ENCODE measurements around the gene COL6A2.

COL6A2 gene

DNA sequence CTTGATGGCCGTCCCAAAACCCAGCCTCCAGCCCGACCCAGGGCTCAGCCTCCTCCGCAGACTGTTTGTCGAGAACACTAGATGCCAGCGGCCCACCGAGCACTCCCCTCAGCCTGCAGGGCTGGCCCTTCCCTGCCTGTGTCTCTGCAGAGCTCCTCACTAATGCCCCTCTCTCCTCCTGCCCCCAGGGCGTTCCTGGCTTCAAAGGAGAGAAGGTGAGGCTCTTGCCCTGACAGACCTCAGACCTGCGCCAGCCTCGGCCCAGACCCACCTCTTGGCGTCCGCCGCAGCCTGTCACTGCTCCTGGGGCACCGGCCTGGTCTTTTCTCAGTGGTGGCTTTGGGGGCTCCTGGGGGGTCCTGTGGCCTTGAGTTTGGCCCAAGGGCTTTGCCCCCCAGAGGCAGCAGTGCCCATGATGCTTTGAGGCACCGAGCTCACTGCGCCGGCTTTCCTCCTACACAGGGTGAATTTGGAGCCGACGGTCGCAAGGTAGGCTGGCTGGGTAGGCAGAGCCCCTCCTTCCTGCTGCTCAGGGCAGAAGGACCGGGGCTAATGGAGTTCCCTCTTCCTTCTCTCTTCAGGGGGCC, 18.4 kb downstream of the COL6A2 start:
- DNase-seq = peak; percentile 10

DNA sequence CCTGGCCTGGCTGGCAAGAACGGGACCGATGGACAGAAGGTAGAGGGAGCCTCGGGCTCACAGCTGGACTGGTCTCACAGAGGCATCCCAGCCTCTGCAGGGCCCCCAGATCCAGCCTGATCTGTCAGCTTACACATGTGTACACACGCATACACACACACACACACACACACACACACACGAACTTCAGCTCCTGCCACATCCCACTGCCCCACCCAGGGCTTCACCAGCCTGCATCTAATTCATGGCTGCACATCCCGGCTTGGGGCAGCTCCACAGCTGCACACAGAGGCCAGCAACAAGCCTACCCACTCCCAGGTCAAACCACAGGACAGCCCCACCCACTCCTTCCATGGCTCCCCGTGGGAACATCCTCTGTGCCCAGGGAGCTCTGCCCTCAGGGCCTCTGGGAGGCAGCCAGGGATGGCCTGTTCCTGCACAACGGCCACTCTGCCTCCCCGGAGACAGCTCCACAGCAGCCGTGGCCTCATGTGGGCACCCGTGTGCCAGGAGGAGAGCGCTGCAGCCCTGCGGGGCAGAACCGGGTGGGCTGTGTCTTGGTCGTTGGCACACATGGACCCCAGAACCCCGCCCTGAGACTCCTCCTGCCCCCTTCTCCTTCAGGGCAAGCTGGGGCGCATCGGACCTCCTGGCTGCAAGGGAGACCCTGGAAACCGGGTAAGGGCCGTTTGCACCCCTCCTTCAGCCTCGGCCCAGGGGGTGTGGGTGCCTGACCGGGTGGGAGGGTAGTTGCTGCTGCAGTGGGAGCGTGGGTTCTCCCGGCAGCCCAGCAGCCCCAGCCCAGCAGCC, 19.1 kb downstream of the COL6A2 start:
- DNase-seq = peak; percentile 10

DNA sequence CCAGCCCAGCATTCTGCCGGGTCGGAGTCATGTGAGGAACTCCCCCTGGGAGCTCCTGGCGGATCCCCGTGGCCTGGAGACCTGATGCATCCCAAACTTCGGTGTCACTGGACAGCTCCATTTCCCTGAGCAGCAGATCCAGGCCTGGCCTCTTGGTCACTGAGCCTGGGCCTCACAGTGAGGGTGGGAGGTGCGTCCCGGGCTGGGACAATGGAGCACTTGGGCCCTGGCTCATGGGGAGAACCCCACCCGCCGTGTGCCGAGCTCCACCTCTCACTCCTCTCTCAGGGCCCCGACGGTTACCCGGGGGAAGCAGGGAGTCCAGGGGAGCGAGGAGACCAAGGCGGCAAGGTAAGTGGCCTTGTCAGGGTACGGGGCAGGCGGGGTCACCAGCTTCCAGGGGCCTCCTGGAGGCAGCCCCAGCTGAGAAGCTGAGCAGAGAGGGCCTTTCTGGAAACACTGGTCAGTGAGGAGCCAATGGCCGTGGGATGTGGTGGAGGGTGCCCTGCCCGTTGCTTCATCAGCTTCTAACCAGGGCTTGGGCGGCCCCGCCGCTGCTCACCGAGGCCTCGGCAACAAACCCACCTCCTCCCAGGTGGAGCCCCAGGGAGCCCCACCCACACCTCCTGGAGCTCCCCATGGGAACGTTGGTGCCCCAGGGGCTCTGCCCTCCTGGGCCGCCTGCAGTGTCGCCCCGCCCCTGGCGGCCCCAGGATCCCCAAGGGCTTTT, 19.8 kb downstream of the COL6A2 start:
- DNase-seq = peak; percentile 16

DNA sequence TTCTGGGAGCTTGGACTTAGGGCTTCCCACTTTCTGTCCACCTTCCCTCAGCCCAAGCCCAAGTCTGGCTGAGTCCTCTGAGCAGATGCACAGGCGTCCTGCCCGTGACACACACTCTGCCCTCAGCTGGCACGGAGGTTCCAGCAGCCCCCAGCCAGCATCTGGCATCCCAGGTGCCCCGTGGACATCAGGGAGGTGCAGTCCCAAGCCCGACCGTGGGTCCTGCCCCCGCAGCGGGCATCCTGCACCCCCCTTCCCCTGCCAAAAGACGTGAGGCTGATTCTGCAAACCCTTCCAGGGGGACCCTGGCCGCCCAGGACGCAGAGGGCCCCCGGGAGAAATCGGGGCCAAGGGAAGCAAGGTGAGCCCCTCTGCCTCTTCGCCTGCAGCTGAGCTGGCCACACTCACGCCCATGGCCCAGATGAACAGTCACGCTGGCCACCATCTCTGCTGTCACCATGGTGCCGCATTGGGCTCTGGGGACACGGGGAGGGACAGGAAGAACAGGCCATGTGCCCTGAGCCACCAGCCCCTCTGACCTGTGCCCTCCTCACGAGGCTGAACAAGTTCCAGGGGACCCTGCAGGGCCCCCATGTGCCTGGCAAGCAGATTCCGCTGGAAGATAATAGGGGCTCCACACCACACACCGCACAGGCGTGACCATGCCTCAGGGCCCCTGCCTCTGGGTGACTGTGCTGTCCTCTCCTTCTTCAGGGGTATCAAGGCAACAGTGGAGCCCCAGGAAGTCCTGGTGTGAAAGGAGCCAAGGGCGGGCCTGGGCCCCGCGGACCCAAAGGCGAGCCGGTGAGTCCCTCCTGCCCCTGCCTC, 20.6 kb downstream of the COL6A2 start:
- DNase-seq = peak; percentile 11

DNA sequence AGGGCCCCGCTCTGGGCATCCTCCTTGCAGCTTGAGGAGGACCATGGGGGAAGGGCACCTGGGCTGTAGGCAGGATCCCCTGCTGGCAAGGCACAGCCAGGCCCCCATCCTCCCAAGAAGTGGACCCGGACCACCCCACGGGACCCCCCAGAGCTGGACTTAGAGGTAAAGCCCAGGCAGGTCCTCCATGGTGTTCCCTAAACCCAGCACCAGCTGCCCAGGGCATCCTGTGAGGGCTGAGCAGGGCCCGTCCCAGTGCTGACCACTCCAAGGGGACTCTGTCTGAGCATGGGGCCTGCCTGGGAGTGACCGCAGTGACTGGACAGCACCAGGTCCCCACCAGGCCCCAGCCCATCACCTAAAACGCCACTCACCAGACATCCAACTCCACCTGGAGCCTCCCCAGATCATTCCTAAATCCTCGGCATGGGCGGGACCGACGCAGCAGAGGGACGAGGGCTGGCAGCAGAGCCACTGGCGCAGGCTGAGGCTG, 21.3 kb downstream of the COL6A2 start:
- DNase-seq = peak; percentile 9

DNA sequence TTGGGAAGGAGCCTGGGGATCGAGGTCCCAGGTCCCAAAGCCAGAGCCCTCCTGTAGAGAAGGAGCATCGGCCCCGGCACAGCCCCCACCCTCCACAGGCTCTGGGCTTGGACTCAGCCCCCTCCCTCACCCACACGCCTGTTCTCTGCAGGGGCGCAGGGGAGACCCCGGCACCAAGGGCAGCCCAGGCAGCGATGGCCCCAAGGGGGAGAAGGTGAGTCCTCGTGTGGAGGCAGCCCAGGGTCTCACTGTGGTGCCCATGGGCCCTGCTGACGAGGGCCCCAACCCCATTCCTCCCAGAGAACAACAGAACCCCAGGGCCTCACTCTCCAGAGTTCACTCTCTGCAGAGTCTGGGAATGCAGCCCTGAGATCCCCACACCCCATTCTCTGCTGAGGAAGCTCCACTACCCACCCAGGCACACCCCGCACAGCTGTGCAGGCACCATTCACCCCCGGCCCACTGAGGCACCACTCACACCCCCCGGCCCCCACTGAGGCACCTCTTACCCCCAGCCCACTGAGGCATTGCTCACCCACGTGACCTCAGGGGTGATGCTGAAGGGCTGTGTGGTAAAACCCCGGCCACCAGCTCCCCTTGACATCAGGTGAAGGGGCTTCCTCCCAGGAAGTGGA, 21.8 kb downstream of the COL6A2 start:
- DNase-seq = peak; percentile 12

DNA sequence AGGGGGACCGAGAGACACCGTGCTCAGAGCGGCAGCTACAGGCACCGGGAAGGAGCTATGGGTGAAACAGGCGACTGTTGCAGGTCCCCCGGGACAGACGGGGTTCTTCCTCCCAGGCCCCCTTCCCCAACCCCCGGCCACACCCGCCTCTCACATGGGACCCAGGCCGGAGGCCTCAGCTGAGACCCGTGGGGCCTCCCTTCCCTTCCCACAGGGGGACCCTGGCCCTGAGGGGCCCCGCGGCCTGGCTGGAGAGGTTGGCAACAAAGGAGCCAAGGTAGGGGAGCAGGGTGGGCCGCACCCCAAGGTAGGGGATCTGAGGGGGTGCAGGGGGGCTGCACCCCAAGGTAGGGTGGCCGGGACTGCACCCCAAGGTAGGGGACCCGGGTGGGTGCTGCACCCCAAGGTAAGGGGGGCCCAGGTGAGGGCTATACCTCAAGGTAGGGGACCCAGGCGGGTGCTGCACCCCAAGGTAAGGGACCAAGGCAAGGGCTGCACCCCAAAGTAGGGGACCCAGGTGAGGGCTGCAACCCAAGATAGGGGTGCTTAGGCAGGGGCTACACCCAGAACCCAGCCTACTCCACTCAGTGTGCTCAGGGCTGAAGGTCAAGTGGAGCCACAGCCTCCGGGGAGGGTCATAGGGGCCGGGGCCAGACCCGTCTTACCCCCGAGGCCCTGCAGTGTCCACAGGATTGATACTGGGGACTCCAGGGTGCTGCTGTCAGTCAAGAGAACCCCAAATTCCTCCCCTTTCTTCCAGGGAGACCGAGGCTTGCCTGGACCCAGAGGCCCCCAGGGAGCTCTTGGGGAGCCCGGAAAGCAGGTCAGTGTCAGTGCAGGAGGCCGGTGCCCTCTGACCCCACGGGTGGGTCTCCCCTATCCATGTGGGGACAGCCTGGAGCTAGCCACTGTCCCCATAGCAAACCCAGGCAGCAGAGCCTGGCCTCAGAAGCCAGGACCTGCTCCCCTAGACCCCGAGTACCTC, 22.7 kb downstream of the COL6A2 start:
- DNase-seq = peak; percentile 6

DNA sequence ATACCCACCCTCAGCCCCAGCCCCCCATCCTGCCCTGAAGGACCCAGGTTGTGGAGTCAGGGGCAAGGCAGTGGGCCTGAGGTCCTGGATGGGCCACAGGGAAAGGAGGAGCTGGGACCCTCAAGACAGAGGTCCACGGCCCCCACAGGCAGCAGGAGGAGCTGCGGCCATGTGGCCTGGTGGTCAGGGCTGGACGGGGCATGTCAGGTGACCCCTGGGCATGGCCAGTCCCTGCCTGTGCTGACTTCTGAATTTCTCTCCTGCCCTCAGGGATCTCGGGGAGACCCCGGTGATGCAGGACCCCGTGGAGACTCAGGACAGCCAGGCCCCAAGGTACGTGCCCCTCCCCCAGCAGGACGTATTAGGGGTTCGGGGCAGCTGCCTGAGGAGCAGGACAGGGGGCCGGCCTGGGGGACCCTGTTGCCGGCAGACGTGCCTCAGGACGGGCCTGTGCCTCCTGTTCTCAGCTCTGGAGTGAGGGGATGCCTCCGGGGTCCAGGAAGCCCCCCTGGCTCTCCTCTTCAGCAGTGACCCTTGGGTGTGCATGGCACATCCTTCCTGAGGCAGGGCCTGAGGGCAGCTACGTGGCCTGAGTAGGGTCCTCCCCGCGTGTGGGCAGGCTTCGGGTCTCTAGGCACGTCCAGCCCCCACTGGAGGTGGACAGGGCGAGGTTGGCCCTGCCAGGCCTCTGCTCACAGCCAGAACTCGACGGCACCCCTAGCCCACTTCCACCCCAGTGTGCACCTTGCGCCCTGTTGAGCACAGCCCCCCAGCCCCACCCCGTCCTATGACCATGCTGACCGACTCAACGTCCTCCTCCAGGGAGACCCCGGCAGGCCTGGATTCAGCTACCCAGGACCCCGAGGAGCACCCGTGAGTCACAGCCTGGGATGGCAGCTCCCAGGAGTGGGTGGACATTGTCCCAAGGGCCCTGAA, 23.6 kb downstream of the COL6A2 start:
- peak; percentile 8 for DNase-seq

DNA sequence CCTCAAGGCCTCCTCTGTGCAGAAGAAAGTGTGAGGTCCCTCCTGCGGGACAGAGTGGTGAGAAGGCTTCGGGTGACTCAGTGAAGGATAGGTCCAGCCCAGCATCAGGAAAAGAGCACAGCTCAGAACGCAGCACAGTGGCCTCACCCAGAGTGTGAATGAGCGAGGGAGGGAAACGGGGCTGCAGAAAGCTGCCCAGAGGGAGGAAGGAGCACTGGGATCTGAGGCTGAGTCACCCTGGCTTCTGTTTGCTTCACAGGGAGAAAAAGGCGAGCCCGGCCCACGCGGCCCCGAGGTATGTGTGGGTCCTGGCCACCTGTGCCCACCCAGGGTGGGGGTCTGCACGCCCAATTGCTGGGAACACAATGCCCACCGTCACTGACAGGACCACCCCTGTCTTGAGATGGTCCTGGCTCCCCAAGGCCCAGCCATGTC, 24.3 kb downstream of the COL6A2 start:
- peak; percentile 6 for DNase-seq

DNA sequence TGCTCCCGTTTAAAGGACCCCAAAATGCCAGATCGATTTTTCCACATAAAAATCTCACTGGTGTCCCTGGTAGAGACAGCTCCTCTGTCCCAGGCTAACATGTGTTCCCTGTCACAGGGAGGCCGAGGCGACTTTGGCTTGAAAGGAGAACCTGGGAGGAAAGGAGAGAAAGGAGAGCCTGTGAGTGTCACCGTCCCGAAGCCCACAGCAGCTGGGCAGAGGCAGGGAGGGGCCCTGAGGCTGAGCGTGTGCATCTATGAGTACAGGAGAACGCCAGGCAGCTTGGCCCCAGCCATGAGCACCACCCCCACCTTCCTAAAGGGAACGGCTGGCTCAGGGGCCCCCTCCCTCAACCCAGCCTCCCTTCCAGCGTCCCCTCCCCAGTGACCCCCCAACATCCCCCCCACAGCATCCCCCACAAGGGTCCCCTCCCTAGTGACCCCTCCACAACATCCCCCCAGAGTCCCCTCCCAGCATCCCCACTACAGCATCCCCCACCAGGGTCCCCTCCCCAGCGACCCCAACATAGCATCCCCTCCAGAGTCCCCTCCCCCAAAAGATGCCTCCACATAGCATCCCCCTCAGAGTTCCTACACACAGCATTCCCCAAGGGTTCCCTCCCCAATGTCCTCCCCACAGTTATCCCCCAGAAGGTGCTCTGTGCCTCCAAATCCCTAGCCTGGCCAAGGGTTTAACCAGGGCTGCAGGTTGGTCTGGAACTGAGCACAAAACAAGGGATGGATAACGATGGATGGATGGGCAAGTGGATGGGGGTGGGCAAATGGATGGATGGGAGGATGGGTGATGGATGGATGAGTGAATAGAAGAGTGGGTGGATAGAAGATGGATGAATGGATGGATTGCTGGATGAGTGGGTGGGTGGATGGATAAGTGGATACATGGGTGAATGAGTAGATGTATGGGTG, 25.1 kb downstream of the COL6A2 start:
- no peak for DNase-seq

DNA sequence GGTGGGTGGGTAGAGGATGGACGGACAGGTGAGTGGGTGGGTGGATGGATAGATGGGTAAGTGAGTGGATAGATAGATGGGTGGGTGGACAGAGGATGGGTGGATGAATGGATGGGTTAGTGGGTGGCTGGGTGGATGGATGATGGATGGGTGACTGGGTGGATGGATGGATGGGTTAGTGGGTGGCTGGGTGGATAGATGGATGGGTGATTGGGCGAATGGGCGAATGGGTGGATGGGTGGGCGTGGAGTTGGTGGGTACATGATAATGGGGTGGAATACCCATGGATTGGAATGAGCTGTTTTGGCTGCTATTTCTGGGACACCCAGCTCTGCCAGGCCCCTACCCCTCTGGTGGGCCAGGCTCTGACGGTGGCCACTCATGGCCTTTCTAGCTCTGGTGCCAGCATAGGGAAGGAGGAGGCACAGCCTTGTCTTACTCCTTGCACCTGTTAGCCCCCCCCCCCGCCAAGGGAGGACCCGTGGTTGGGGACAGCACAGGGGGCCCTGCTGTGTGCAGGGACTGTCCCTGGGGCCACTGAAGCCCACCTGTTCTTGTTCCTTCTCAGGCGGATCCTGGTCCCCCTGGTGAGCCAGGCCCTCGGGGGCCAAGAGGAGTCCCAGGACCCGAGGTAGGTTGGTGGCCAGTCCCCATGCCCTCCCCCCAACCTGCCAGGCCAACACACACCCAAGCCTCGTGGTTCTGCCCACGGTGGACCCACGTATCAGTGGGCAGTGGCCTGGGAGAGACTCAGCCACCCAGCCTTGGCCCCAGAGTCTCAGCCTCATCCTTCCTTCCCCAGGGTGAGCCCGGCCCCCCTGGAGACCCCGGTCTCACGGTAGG, 26.4 kb downstream of the COL6A2 start:
- peak; percentile 10 for DNase-seq

DNA sequence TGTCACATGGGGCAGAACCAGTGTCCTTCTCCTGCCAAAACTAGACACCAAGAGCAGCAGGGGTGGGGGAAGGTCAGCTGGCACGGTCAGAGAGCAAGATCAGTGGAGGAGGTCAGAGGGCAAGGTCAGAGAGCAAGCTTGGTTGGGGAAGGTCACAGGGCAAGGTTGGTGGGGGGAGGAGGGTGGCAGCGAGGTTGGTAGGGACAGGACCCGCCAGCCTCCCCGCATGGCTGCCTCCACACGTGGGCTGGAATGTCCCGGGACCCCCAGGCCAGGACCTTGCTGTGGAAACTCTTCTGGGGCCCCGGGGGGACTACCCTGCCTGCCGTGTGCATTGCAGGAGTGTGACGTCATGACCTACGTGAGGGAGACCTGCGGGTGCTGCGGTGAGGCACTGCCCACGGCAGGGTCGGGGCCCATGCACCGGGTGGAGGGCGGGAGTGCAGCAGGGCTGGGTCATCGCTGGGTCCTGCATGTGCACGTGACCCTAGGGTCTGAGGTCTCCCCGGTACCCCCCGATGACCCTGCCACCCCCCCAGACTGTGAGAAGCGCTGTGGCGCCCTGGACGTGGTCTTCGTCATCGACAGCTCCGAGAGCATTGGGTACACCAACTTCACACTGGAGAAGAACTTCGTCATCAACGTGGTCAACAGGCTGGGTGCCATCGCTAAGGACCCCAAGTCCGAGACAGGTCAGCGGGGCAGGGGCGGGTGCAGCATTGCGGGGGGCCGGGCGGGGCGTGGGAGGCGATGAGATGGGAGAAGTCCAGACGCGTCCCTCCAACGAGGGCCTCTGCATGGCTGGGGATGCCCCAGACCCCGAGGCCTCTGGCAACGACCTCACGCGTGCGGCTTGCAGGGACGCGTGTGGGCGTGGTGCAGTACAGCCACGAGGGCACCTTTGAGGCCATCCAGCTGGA, 27.3 kb downstream of the COL6A2 start:
- peak; percentile 14 for DNase-seq

DNA sequence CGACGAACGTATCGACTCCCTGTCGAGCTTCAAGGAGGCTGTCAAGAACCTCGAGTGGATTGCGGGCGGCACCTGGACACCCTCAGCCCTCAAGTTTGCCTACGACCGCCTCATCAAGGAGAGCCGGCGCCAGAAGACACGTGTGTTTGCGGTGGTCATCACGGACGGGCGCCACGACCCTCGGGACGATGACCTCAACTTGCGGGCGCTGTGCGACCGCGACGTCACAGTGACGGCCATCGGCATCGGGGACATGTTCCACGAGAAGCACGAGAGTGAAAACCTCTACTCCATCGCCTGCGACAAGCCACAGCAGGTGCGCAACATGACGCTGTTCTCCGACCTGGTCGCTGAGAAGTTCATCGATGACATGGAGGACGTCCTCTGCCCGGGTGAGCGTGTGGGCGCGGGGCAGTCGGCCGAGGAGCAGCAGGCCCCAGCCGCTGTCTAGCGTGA, 28.0 kb downstream of the COL6A2 start:
- DNase-seq = no peak

DNA sequence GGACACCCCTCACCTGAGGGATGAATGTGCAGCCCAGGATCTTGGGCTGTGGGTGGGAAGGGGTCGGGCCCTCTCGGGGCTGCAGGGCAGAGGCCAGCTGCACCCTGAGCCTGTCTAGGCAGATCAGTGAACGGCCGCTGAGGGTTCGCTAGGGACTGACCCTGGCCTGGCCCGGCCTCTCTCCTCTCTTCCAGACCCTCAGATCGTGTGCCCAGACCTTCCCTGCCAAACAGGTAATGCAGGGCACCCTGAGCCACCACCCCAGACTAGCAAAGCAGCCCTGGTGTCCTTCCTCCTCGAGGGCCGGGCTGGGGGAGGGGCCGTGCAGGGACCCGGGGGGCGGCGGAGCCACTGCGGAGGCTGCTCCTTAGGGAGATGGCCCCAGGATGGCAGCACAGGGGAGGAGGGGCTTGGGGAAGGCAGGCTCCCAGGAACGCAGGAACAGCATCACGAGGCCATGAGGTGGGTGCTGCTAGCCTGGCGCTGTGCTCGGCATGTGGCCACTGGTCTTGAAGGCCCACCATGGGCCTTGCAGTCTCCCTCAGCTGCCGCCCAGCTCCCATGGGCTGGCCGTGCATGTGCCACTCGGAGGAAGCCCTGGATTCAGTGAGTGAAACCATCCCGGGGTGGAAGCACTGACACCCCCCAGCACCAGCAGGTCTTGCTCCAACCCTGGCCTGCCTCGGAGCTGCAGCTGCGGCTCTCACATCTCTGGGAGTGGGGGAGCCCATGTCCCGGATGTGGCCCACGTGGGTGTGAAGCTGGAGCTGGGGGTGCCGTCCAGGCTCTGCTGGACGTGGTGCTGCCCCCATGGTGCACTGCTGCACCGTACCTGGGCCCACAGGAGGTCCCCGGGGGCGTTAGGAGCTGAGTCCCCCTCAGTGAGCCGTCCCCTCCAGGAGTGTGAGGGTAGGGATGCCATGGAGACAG, 28.7 kb downstream of the COL6A2 start:
- DNase-seq = peak; percentile 13
